ENCODE results near the gene PGM5. TPM values are rescaled to one million over a fixed set of nuclear protein-coding genes. Genes with fewer than 3 reads are reported as not detected.

The PGM5 gene
- 3.2 and 4.9 TPM in 2 replicates for total RNA-seq

DNA sequence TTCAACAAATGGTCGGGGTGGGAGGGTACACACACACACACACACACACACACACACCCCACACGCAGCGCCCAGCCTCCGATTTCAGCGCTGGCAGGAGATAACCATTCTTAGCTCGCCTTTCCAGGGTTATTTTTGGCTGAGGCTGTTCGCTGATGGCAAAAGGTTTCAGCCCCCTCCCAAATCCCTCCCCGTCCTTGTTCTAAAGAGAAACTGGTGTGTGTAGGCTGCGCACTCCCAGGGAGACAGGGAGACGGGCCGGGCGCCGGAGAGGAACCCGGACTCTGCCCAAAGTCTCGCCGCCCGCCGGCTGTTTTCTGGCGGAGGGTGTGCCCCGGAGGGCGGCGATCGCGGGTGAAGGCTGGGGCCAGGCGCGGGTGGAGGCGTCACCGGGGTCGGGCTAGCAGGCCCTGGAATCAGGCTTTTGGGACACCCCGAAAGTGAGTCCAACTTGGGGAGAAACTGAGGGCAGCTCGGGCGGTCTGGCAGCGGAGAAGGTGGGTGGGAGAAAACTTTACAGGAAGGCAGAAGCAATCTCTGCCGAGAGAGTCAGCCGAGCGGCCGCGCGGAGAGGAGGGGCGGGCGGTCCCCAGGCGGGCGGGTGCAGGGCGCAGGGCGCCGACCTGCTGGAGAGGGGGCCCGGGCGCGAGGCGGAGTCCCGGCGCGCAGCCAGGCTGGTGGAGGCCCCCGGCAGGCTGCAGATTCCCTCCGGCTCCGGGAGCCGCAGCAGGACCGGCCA is at the start of gene PGM5:
Gene PGM5, plus strand, starts transcription at position 232 of the 739 bp plus-strand sequence. CDS start 517 bp downstream, outside the sequence.

DNA sequence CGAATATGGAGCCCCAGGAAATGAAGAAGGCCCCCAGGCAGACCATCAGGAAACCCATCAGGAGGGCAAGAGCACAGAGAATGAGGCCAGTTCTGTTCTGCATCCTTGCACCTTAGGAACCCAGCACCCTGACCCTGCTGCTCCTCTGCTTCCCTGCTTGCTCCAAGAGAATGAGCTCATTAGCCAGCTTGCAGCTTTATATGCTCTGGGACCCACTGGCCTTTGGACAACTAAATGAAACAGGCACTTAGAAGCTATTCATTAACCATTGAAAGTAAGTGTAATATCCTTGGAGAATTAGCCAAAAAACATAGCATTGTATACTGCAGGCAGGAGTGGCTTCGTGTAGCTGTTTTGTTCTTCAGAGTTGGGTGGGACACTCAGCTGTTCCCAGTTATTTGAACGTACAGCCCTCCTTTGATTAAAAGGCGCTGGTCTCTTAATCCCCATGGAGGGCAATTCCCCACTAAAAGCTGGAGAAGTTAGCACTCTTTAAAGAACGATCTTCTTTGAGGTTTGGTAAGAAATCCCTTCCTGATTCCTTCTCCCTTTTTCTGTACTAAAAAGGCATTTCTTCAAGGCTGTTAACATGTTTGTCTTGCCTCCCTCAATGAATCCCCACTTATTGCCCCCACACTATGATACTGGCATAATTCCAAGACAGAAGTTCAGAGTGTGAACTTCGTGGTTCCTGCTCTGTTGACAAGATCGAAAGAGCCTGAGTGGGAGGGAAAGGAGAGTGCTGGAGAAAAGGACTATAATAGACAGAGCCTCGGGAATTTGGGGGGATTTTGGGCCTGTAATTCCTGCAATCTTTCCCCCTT is 184.5 kb downstream of the PGM5 start, which contains the start of gene TMEM252:
Gene TMEM252, minus strand, starts transcription at position 172 of the 824 bp plus-strand sequence. Its CDS starts 69 bp downstream, at position 103.

Other genes starting within 250 kb of the PGM5 start
- 17.0 and 28.4 TPM in 2 replicates for gene ZNG1C, start 114.6 kb upstream of the PGM5 start, total RNA-seq
- not detected in 2 replicates for gene FOXD4L3, start 53.7 kb upstream of the PGM5 start, total RNA-seq
- gene TMEM252, start 184.3 kb downstream of the PGM5 start, total RNA-seq, result not detected in 2 replicates